Liver (tissue), 3 donors: ENCODE results near the gene UBE2D2.

Source experiments
- EGR1 ChIP-seq, 2 donors: IDR thresholded peaks; 2 replicates each; pipeline ENCODE4 v1.6.1; 2016 to 2018; ENCODE audit warnings: antibody characterized with exemption in 2 of 2, low read depth in 2 of 2
- FOXA1 ChIP-seq: IDR thresholded peaks from 2 replicates; pipeline ENCODE4 v1.6.1; 2016; ENCODE audit warnings: antibody characterized with exemption
- JUND ChIP-seq, 2 donors: IDR thresholded peaks; 2 replicates each; pipeline ENCODE4 v1.6.1; 2016; ENCODE audit warnings: antibody characterized with exemption in 2 of 2
- TAF1 ChIP-seq: conservative IDR thresholded peaks from 2 replicates; pipeline ENCODE4 v1.6.1; 2016; ENCODE audit warnings: antibody characterized with exemption, mild to moderate bottlenecking
- YY1 ChIP-seq: IDR thresholded peaks from 2 replicates; pipeline ENCODE4 v1.6.1; 2016; ENCODE audit warnings: antibody characterized with exemption, mild to moderate bottlenecking
- TF ChIP-seq, protein P1 (sequence below): fragments of 150-350 bp; IDR thresholded peaks from 2 replicates; pipeline ENCODE4 v1.5.1; 2017; ENCODE audit warnings: improper control_type of control experiment, low read depth, low read length; ENCODE audit not compliant: missing input control
- TF ChIP-seq, protein P2 (sequence below): IDR thresholded peaks from 2 replicates; pipeline ENCODE4 v1.6.1; 2016; ENCODE audit warnings: antibody characterized with exemption
- TF ChIP-seq, protein P3 (sequence below): IDR thresholded peaks from 2 replicates; pipeline ENCODE4 v1.6.1; 2016; ENCODE audit warnings: antibody characterized with exemption
- TF ChIP-seq, protein P4 (sequence below): IDR thresholded peaks from 2 replicates; pipeline ENCODE4 v1.6.1; 2016; ENCODE audit warnings: antibody characterized with exemption, mild to moderate bottlenecking
- donor health status: healthy.
- donor health status: healthy.

DNA sequence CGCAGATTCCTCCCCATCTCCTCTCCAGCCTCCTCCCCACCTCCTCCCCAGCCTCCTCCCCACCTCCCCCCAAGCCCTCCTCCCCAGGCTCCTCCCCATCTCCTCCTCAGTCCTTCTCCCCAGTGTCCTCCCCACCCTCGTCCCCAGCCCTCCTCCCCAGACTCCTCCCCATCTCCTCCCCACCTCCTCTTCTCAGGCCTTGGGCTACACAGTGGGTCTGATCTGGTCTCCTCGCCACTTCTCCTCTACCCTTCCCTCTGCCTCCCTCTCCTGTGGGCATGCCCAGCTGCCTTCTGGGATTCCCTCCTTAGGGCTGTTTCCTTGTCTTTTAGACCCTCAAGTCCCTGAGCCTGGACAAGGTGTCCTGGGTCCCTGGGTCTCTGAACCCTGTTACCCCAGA is 115.3 kb downstream of the UBE2D2 start:
- TF ChIP-seq, protein P1, sequence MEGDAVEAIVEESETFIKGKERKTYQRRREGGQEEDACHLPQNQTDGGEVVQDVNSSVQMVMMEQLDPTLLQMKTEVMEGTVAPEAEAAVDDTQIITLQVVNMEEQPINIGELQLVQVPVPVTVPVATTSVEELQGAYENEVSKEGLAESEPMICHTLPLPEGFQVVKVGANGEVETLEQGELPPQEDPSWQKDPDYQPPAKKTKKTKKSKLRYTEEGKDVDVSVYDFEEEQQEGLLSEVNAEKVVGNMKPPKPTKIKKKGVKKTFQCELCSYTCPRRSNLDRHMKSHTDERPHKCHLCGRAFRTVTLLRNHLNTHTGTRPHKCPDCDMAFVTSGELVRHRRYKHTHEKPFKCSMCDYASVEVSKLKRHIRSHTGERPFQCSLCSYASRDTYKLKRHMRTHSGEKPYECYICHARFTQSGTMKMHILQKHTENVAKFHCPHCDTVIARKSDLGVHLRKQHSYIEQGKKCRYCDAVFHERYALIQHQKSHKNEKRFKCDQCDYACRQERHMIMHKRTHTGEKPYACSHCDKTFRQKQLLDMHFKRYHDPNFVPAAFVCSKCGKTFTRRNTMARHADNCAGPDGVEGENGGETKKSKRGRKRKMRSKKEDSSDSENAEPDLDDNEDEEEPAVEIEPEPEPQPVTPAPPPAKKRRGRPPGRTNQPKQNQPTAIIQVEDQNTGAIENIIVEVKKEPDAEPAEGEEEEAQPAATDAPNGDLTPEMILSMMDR: no peak
- TF ChIP-seq, protein P2, sequence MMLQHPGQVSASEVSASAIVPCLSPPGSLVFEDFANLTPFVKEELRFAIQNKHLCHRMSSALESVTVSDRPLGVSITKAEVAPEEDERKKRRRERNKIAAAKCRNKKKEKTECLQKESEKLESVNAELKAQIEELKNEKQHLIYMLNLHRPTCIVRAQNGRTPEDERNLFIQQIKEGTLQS: no peak
- TF ChIP-seq JUND (IDR thresholded peaks at IDR 0.05): no peak
- TF ChIP-seq YY1: no peak
- no peak for TF ChIP-seq EGR1 (IDR thresholded peaks at IDR 0.05; ENCODE audit: low read depth in 2 of 2)
- no peak for TF ChIP-seq FOXA1
- TF ChIP-seq, protein P3, sequence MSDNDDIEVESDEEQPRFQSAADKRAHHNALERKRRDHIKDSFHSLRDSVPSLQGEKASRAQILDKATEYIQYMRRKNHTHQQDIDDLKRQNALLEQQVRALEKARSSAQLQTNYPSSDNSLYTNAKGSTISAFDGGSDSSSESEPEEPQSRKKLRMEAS: no peak
- TF ChIP-seq, protein P4, sequence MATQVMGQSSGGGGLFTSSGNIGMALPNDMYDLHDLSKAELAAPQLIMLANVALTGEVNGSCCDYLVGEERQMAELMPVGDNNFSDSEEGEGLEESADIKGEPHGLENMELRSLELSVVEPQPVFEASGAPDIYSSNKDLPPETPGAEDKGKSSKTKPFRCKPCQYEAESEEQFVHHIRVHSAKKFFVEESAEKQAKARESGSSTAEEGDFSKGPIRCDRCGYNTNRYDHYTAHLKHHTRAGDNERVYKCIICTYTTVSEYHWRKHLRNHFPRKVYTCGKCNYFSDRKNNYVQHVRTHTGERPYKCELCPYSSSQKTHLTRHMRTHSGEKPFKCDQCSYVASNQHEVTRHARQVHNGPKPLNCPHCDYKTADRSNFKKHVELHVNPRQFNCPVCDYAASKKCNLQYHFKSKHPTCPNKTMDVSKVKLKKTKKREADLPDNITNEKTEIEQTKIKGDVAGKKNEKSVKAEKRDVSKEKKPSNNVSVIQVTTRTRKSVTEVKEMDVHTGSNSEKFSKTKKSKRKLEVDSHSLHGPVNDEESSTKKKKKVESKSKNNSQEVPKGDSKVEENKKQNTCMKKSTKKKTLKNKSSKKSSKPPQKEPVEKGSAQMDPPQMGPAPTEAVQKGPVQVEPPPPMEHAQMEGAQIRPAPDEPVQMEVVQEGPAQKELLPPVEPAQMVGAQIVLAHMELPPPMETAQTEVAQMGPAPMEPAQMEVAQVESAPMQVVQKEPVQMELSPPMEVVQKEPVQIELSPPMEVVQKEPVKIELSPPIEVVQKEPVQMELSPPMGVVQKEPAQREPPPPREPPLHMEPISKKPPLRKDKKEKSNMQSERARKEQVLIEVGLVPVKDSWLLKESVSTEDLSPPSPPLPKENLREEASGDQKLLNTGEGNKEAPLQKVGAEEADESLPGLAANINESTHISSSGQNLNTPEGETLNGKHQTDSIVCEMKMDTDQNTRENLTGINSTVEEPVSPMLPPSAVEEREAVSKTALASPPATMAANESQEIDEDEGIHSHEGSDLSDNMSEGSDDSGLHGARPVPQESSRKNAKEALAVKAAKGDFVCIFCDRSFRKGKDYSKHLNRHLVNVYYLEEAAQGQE: no peak
- no peak for TF ChIP-seq TAF1
